ENCODE data around the gene CASP1.

DNA sequence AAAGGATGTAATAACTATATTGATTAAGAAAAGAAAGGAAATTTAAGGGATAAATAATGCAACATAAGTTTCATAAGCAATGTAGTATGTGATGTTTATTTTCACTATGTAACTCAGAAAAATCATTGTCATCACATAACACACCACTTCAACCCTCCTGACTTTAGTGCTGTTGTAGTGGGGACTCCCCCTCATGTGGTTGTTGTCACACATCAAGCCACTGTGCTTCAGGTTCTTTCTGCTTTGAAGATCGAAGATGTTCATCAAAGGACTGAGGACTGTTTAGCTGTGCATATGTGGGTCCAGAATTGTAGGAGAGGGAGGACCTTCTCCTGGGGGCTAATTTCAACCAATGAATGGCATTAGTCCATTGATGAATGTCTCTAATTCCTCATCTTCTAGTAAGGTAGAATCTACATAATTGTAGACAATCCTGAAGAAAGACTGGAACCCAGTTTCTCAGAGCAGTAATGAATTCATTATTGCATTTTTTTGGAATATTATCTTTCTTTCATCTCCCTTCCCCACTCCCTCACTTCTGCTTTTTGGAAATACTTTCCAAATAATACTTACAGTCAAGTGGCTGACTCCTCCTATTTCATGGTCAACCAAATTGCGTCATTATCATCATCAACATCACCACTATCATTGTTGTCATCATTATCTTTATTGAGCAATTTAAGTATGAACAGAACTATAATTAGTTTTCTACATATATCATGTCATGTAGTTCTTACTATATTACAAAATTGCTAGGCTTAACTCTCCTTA, 20.0 kb upstream of the CASP1 start:
- TF ChIP-seq, protein P1, sequence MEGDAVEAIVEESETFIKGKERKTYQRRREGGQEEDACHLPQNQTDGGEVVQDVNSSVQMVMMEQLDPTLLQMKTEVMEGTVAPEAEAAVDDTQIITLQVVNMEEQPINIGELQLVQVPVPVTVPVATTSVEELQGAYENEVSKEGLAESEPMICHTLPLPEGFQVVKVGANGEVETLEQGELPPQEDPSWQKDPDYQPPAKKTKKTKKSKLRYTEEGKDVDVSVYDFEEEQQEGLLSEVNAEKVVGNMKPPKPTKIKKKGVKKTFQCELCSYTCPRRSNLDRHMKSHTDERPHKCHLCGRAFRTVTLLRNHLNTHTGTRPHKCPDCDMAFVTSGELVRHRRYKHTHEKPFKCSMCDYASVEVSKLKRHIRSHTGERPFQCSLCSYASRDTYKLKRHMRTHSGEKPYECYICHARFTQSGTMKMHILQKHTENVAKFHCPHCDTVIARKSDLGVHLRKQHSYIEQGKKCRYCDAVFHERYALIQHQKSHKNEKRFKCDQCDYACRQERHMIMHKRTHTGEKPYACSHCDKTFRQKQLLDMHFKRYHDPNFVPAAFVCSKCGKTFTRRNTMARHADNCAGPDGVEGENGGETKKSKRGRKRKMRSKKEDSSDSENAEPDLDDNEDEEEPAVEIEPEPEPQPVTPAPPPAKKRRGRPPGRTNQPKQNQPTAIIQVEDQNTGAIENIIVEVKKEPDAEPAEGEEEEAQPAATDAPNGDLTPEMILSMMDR (IDR thresholded peaks at IDR 0.05 in 4 of 5, conservative IDR thresholded peaks at IDR 0.05 in 1 of 5), result no peak
- TF ChIP-seq POLR2A (IDR thresholded peaks at IDR 0.05), result no peak
